SU-DHL-6 (cell line): ENCODE data around the gene KLK1.

Experiments used
- H2AFZ ChIP-seq: fragments of 200-600 bp; sonication (generic); 2 replicates; pipeline ENCODE4 v1.6.1; 2014; ENCODE audit warnings: low read depth, mild to moderate bottlenecking, moderate library complexity, mixed read lengths, antibody characterized with exemption, low read length; ENCODE audit not compliant: severe bottlenecking
- H3F3A ChIP-seq: fragments of 200-600 bp; shearing (Covaris generic); 2 replicates; pipeline ENCODE4 v1.6.0; 2016; ENCODE audit warnings: antibody characterized with exemption, mild to moderate bottlenecking; ENCODE audit not compliant: insufficient read depth
- H3K27ac ChIP-seq: fragments of 200-600 bp; sonication (generic); 2 replicates; pipeline ENCODE4 v1.5.1; 2016; ENCODE audit warnings: low read depth, mild to moderate bottlenecking, low read length, moderate library complexity, mixed read lengths
- H3K27me3 ChIP-seq: fragments of 200-600 bp; sonication (generic), shearing (Covaris generic); 2 replicates; pipeline ENCODE4 v1.6.0; 2014; ENCODE audit warnings: mild to moderate bottlenecking, low read length
- H3K36me3 ChIP-seq: fragments of 200-600 bp; sonication (generic); 2 replicates; pipeline ENCODE4 v1.6.1; 2014; ENCODE audit warnings: mild to moderate bottlenecking, low read length, mixed read lengths
- H3K4me2 ChIP-seq: fragments of 300-600, 200-600 bp; shearing (Covaris generic), sonication (generic); 2 replicates; pipeline ENCODE4 v1.6.0; 2014; ENCODE audit warnings: low read length, low read depth, mild to moderate bottlenecking; ENCODE audit not compliant: poor library complexity, severe bottlenecking
- H3K4me3 ChIP-seq: fragments of 200-600 bp; sonication (generic); 2 replicates; pipeline ENCODE4 v1.5.1; 2014; ENCODE audit warnings: antibody characterized with exemption, low read length, mild to moderate bottlenecking, mixed read lengths; ENCODE audit not compliant: insufficient read depth, poor library complexity, severe bottlenecking
- H3K79me2 ChIP-seq: fragments of 200-600 bp; sonication (generic); 2 replicates; pipeline ENCODE4 v1.6.1; 2014; ENCODE audit warnings: mild to moderate bottlenecking, low read length, moderate library complexity; ENCODE audit not compliant: insufficient read depth
- H3K9ac ChIP-seq: fragments of 200-600 bp; sonication (generic); 2 replicates; pipeline ENCODE4 v1.7.0; 2014; ENCODE audit warnings: mild to moderate bottlenecking, low read length
- H3K9me2 ChIP-seq: fragments of 200-600 bp; sonication (generic); replicated peaks from 2 replicates; pipeline ENCODE4 v1.6.1; 2014; ENCODE audit warnings: low read length; ENCODE audit not compliant: insufficient read depth
- H3K9me3 ChIP-seq: fragments of 200-600 bp; sonication (generic); 2 replicates; pipeline ENCODE4 v1.6.1; 2014; ENCODE audit warnings: low read length, mixed read lengths; ENCODE audit not compliant: insufficient read depth
- H4K20me1 ChIP-seq: fragments of 200-600 bp; sonication (generic); 2 replicates; pipeline ENCODE4 v1.6.1; 2014; ENCODE audit warnings: low read depth, mild to moderate bottlenecking, antibody characterized with exemption, low read length, moderate library complexity, mixed read lengths
- CTCF ChIP-seq: fragments of 200-600 bp; sonication (generic); IDR thresholded peaks from one replicate; pipeline ENCODE4 v1.5.1; 2017; ENCODE audit warnings: antibody characterized with exemption, mild to moderate bottlenecking, low read length, moderate library complexity; ENCODE audit not compliant: insufficient read depth, poor library complexity, severe bottlenecking
- EZH2phosphoT487 ChIP-seq: fragments of 200-600 bp; sonication (generic), shearing (Covaris generic); conservative IDR thresholded peaks from 2 replicates; pipeline ENCODE4 v1.6.1; 2018; ENCODE audit warnings: mild to moderate bottlenecking, antibody characterized with exemption, low read length, moderate library complexity, mixed read lengths

KLK1 gene

GRCh38 chr19:50832666-50833065 is 9.1 kb upstream of the KLK1 start:
- Histone ChIP-seq H3K9ac (no peak overlapping the region), H4K20me1 (no peaks in the 10 kb centered on the region), H3K9me3 (no peaks in the 10 kb centered on the region), H3K27me3 (no peaks in the 10 kb centered on the region), H3K36me3 (no peaks in the 10 kb centered on the region), H3K79me2 (no peaks in the 10 kb centered on the region), H3K27ac (no peak overlapping the region), H2AFZ (no peak overlapping the region), H3K4me2 (no peak overlapping the region), H3K4me3 (no peak overlapping the region), H3K9me2 (no peaks in the 10 kb centered on the region), H3F3A (no peaks in the 10 kb centered on the region)
- TF ChIP-seq CTCF (no peak), EZH2phosphoT487 (no peak)

- Histone ChIP-seq H3K4me2 (no peak overlapping the region), H3K79me2 (no peaks in the 10 kb centered on the region), H3F3A (no peaks in the 10 kb centered on the region), H3K9ac (no peak overlapping the region), H4K20me1 (no peaks in the 10 kb centered on the region), H3K36me3 (no peaks in the 10 kb centered on the region), H3K9me2 (no peaks in the 10 kb centered on the region), H3K27ac (no peak overlapping the region), H3K4me3 (no peak overlapping the region), H3K27me3 (no peaks in the 10 kb centered on the region), H3K9me3 (no peaks in the 10 kb centered on the region), H2AFZ (no peak overlapping the region)
- no peak for TF ChIP-seq EZH2phosphoT487
- no peak for TF ChIP-seq CTCF
Measured at GRCh38 chr19:50831026-50831396, 7.4 kb upstream of the KLK1 start.

- no peak overlapping the region for H2AFZ ChIP-seq
- no peaks in the 10 kb centered on the region for H3K9me2 ChIP-seq
- no peak overlapping the region for H3K27ac ChIP-seq
- H3F3A ChIP-seq: no peaks in the 10 kb centered on the region
- H3K4me2 ChIP-seq: no peak overlapping the region
- no peak overlapping the region for H3K4me3 ChIP-seq
- no peaks in the 10 kb centered on the region for H3K9me3 ChIP-seq
- no peaks in the 10 kb centered on the region for H3K79me2 ChIP-seq
- H3K9ac ChIP-seq: no peak overlapping the region
- H4K20me1 ChIP-seq: no peaks in the 10 kb centered on the region
- no peaks in the 10 kb centered on the region for H3K27me3 ChIP-seq
- no peak for TF ChIP-seq EZH2phosphoT487
- no peak for TF ChIP-seq CTCF
- no peaks in the 10 kb centered on the region for H3K36me3 ChIP-seq
Measured at GRCh38 chr19:50830266-50831025, 6.9 kb upstream of the KLK1 start.
